GM19467 (cell line): ENCODE results near the gene RABAC1.
"Not testable (repeated sequence)": the region's sequence is repeated elsewhere in the genome, so short reads cannot be mapped to it uniquely, and the experiment has no call there.

ENCODE experiments used
- ATAC-seq: cut with Tn5 transposase; IDR thresholded peaks from one replicate; pipeline ENCODE4 v1.9.1; 2021; ENCODE audit warnings: mild to moderate bottlenecking, moderate library complexity; ENCODE audit not compliant: unreplicated experiment

The RABAC1 gene

GRCh38 chr19:41917676-41918075, 41.4 kb downstream of the RABAC1 start:
- no peak for ATAC-seq

- no peak for ATAC-seq
Measured at GRCh38 chr19:41915776-41916414, 43.2 kb downstream of the RABAC1 start.

- ATAC-seq, result no peak
Measured at GRCh38 chr19:41915021-41915775, 43.9 kb downstream of the RABAC1 start.

- ATAC-seq, result not testable (repeated sequence)
Measured at GRCh38 chr19:41914424-41914834, 44.7 kb downstream of the RABAC1 start.

- no peak for ATAC-seq
Measured at GRCh38 chr19:41913538-41914423, 45.3 kb downstream of the RABAC1 start.

- no peak for ATAC-seq
Measured at GRCh38 chr19:41912899-41913537, 46.1 kb downstream of the RABAC1 start.

GRCh38 chr19:41911889-41912731, 47.0 kb downstream of the RABAC1 start:
- no peak for ATAC-seq

- no peak for ATAC-seq
Measured at GRCh38 chr19:41910992-41911888, 47.9 kb downstream of the RABAC1 start.

GRCh38 chr19:41910240-41910991, 48.7 kb downstream of the RABAC1 start:
- no peak for ATAC-seq

- ATAC-seq, result no peak
Measured at GRCh38 chr19:41909706-41910105, 49.4 kb downstream of the RABAC1 start.

GRCh38 chr19:41908724-41909464, 50.2 kb downstream of the RABAC1 start:
- no peak for ATAC-seq

GRCh38 chr19:41907994-41908615, 51.0 kb downstream of the RABAC1 start:
- ATAC-seq, result no peak

- ATAC-seq, result no peak
Measured at GRCh38 chr19:41906916-41907680, 52.0 kb downstream of the RABAC1 start.
